ENCODE measurements around the gene RERE. TPM values are rescaled to one million over a fixed set of nuclear protein-coding genes. Genes with fewer than 3 reads are reported as not detected.
"Not testable (repeated sequence)": the region's sequence is repeated elsewhere in the genome, so short reads cannot be mapped to it uniquely, and the experiment has no call there.

RERE gene
- total RNA-seq, 1 experiment from 2014 or later = 55.2 TPM

GRCh38 chr1:8386247-8386646 lies 431.2 kb downstream of the RERE start:
- no peaks in the 10 kb centered on the region for H3K9me2 ChIP-seq (replicated peaks; ENCODE audit: insufficient read depth, low read length)
- H3K9me3 ChIP-seq (ENCODE audit: low read length) = no peaks in the 10 kb centered on the region
- peaks cover 49% of the 10 kb centered on the region for H3K4me1 ChIP-seq (ENCODE audit: low read length)
- H3K36me3 ChIP-seq (ENCODE audit: insufficient read depth, low read length) = peaks cover 75% of the 10 kb centered on the region
- H3K79me2 ChIP-seq (ENCODE audit: low read length) = peaks cover 95% of the 10 kb centered on the region
- H3K4me3 ChIP-seq (ENCODE audit: low read length) = no peak overlapping the region
- H3K4me2 ChIP-seq (ENCODE audit: low read depth, low read length, poor library complexity, severe bottlenecking) = no peak overlapping the region
- no peaks in the 10 kb centered on the region for H3K27me3 ChIP-seq (ENCODE audit: low read length)
- no peak overlapping the region for H2AFZ ChIP-seq (ENCODE audit: low read length)
- no peak overlapping the region for H3K9ac ChIP-seq (ENCODE audit: low read length)
- no peak for DNase-seq
- H3K27ac ChIP-seq (ENCODE audit: low read length) = peak overlapping the region; percentile 18; the same call in 1 of the 2 replicates
- H4K20me1 ChIP-seq (ENCODE audit: insufficient read depth, low read depth, low read length) = peaks cover 87% of the 10 kb centered on the region

GRCh38 chr1:8384577-8384976 lies 432.9 kb downstream of the RERE start:
- H3K27ac ChIP-seq (ENCODE audit: low read length) = no peak overlapping the region
- H4K20me1 ChIP-seq (ENCODE audit: insufficient read depth, low read depth, low read length) = peaks cover 85% of the 10 kb centered on the region

GRCh38 chr1:8384088-8384487 lies 433.4 kb downstream of the RERE start:
- Histone ChIP-seq H3K4me1 (ENCODE audit: low read length) (peaks cover 34% of the 10 kb centered on the region), H3K9ac (ENCODE audit: low read length) (no peak overlapping the region), H4K20me1 (ENCODE audit: insufficient read depth, low read depth, low read length) (peaks cover 85% of the 10 kb centered on the region), H3K4me2 (ENCODE audit: low read depth, low read length, poor library complexity, severe bottlenecking) (no peak overlapping the region), H3K9me3 (ENCODE audit: low read length) (no peaks in the 10 kb centered on the region), H3K9me2 (replicated peaks; ENCODE audit: insufficient read depth, low read length) (no peaks in the 10 kb centered on the region), H3K79me2 (ENCODE audit: low read length) (peaks cover 95% of the 10 kb centered on the region), H3K36me3 (ENCODE audit: insufficient read depth, low read length) (peaks cover 59% of the 10 kb centered on the region), H2AFZ (ENCODE audit: low read length) (no peak overlapping the region), H3K4me3 (ENCODE audit: low read length) (no peak overlapping the region), H3K27ac (ENCODE audit: low read length) (no peak overlapping the region), H3K27me3 (ENCODE audit: low read length) (no peaks in the 10 kb centered on the region)
- no peak for DNase-seq

More at GRCh38 chr1:8384577-8384976, 432.9 kb downstream of the RERE start:
- Histone ChIP-seq H3K36me3 (ENCODE audit: insufficient read depth, low read length) (peaks cover 64% of the 10 kb centered on the region), H3K4me3 (ENCODE audit: low read length) (no peak overlapping the region), H3K9me3 (ENCODE audit: low read length) (no peaks in the 10 kb centered on the region), H3K4me1 (ENCODE audit: low read length) (peaks cover 38% of the 10 kb centered on the region), H3K9me2 (replicated peaks; ENCODE audit: insufficient read depth, low read length) (no peaks in the 10 kb centered on the region), H3K27me3 (ENCODE audit: low read length) (no peaks in the 10 kb centered on the region), H3K79me2 (ENCODE audit: low read length) (peaks cover 95% of the 10 kb centered on the region), H3K9ac (ENCODE audit: low read length) (no peak overlapping the region), H3K4me2 (ENCODE audit: low read depth, low read length, poor library complexity, severe bottlenecking) (no peak overlapping the region), H2AFZ (ENCODE audit: low read length) (no peak overlapping the region)
- DNase-seq = no peak

GRCh38 chr1:8382608-8383505 lies 434.6 kb downstream of the RERE start:
- Histone ChIP-seq H3K9me2 (replicated peaks; ENCODE audit: insufficient read depth, low read length) (no peaks in the 10 kb centered on the region), H4K20me1 (ENCODE audit: insufficient read depth, low read depth, low read length) (peaks cover 86% of the 10 kb centered on the region), H3K27me3 (ENCODE audit: low read length) (no peaks in the 10 kb centered on the region), H3K4me1 (ENCODE audit: low read length) (peaks cover 25% of the 10 kb centered on the region), H3K9ac (ENCODE audit: low read length) (no peak overlapping the region), H3K36me3 (ENCODE audit: insufficient read depth, low read length) (peaks cover 52% of the 10 kb centered on the region), H3K4me2 (ENCODE audit: low read depth, low read length, poor library complexity, severe bottlenecking) (no peak overlapping the region), H3K4me3 (ENCODE audit: low read length) (no peak overlapping the region), H3K9me3 (ENCODE audit: low read length) (no peaks in the 10 kb centered on the region), H3K79me2 (ENCODE audit: low read length) (peaks cover 96% of the 10 kb centered on the region), H3K27ac (ENCODE audit: low read length) (no peak overlapping the region), H2AFZ (ENCODE audit: low read length) (no peak overlapping the region)
- DNase-seq = no peak

- no peaks in the 10 kb centered on the region for H3K9me2 ChIP-seq (replicated peaks; ENCODE audit: insufficient read depth, low read length)
- no peak overlapping the region for H3K27ac ChIP-seq (ENCODE audit: low read length)
- H3K4me1 ChIP-seq (ENCODE audit: low read length) = peaks cover 23% of the 10 kb centered on the region
- peaks cover 86% of the 10 kb centered on the region for H4K20me1 ChIP-seq (ENCODE audit: insufficient read depth, low read depth, low read length)
- DNase-seq = no peak
- H3K79me2 ChIP-seq (ENCODE audit: low read length) = peaks cover 96% of the 10 kb centered on the region
- H3K9me3 ChIP-seq (ENCODE audit: low read length) = no peaks in the 10 kb centered on the region
- no peaks in the 10 kb centered on the region for H3K27me3 ChIP-seq (ENCODE audit: low read length)
- H3K4me2 ChIP-seq (ENCODE audit: low read depth, low read length, poor library complexity, severe bottlenecking) = no peak overlapping the region
- H3K36me3 ChIP-seq (ENCODE audit: insufficient read depth, low read length) = peaks cover 53% of the 10 kb centered on the region
- H3K9ac ChIP-seq (ENCODE audit: low read length) = no peak overlapping the region
- H2AFZ ChIP-seq (ENCODE audit: low read length) = no peak overlapping the region
- H3K4me3 ChIP-seq (ENCODE audit: low read length) = no peak overlapping the region
Measured at GRCh38 chr1:8382051-8382505, 435.4 kb downstream of the RERE start.

- Histone ChIP-seq H3K4me1 (ENCODE audit: low read length) (peaks cover 19% of the 10 kb centered on the region), H3K4me2 (ENCODE audit: low read depth, low read length, poor library complexity, severe bottlenecking) (no peak overlapping the region), H2AFZ (ENCODE audit: low read length) (no peak overlapping the region), H3K4me3 (ENCODE audit: low read length) (no peak overlapping the region), H3K36me3 (ENCODE audit: insufficient read depth, low read length) (peaks cover 54% of the 10 kb centered on the region), H3K27ac (ENCODE audit: low read length) (no peak overlapping the region), H3K9ac (ENCODE audit: low read length) (no peak overlapping the region), H3K79me2 (ENCODE audit: low read length) (peaks cover 96% of the 10 kb centered on the region), H3K27me3 (ENCODE audit: low read length) (no peaks in the 10 kb centered on the region), H3K9me2 (replicated peaks; ENCODE audit: insufficient read depth, low read length) (no peaks in the 10 kb centered on the region), H4K20me1 (ENCODE audit: insufficient read depth, low read depth, low read length) (peaks cover 83% of the 10 kb centered on the region), H3K9me3 (ENCODE audit: low read length) (no peaks in the 10 kb centered on the region)
- DNase-seq = no peak
Measured at GRCh38 chr1:8381618-8382017, 435.8 kb downstream of the RERE start.

- Histone ChIP-seq H3K36me3 (ENCODE audit: insufficient read depth, low read length) (peaks cover 53% of the 10 kb centered on the region), H3K79me2 (ENCODE audit: low read length) (peaks cover 95% of the 10 kb centered on the region), H3K4me1 (ENCODE audit: low read length) (peaks cover 22% of the 10 kb centered on the region), H4K20me1 (ENCODE audit: insufficient read depth, low read depth, low read length) (peaks cover 84% of the 10 kb centered on the region)
- H3K4me3 ChIP-seq (ENCODE audit: low read length); H3K4me2 ChIP-seq (ENCODE audit: low read depth, low read length, poor library complexity, severe bottlenecking); H3K9me2 ChIP-seq (replicated peaks; ENCODE audit: insufficient read depth, low read length); H3K9ac ChIP-seq (ENCODE audit: low read length); H3K27ac ChIP-seq (ENCODE audit: low read length); H2AFZ ChIP-seq (ENCODE audit: low read length); DNase-seq; H3K27me3 ChIP-seq (ENCODE audit: low read length); H3K9me3 ChIP-seq (ENCODE audit: low read length): not testable (repeated sequence)
Measured at GRCh38 chr1:8380310-8380709, 437.1 kb downstream of the RERE start.

GRCh38 chr1:8379513-8380186 lies 437.8 kb downstream of the RERE start:
- Histone ChIP-seq H3K79me2 (ENCODE audit: low read length) (peaks cover 95% of the 10 kb centered on the region), H3K36me3 (ENCODE audit: insufficient read depth, low read length) (peaks cover 51% of the 10 kb centered on the region), H3K4me1 (ENCODE audit: low read length) (peaks cover 19% of the 10 kb centered on the region)

More at GRCh38 chr1:8379513-8380186, 437.8 kb downstream of the RERE start:
- Histone ChIP-seq H3K27me3 (ENCODE audit: low read length) (no peaks in the 10 kb centered on the region), H3K4me3 (ENCODE audit: low read length) (no peak overlapping the region), H2AFZ (ENCODE audit: low read length) (no peak overlapping the region), H3K9me2 (replicated peaks; ENCODE audit: insufficient read depth, low read length) (no peaks in the 10 kb centered on the region), H3K4me2 (ENCODE audit: low read depth, low read length, poor library complexity, severe bottlenecking) (no peak overlapping the region), H4K20me1 (ENCODE audit: insufficient read depth, low read depth, low read length) (peaks cover 84% of the 10 kb centered on the region), H3K27ac (ENCODE audit: low read length) (0 out of 2 replicates have a peak overlapping the region, but pooled peaks have one; percentile 3), H3K9ac (ENCODE audit: low read length) (no peak overlapping the region), H3K9me3 (ENCODE audit: low read length) (no peaks in the 10 kb centered on the region)
- no peak for DNase-seq

Data from Karpas-422 (cell line).